GM23338 (cell line): Measurements from ENCODE around the gene SPPL2A.

ENCODE experiments used
- CREB1 ChIP-seq: fragments of 250-450 bp; sonication (Bioruptor Pico); IDR thresholded peaks from 2 replicates; pipeline ENCODE4 v1.5.0; 2020; ENCODE audit warnings: low read depth, mild to moderate bottlenecking, moderate library complexity
- CTCF ChIP-seq, 2 experiments: fragments of 200-600 bp in 1 of 2; sonication (generic) in 1 of 2; conservative IDR thresholded peaks; 2 replicates each; pipeline versions ENCODE4 v1.5.1 to v1.6.1; 2016 to 2017; ENCODE audit warnings: antibody characterized with exemption in 2 of 2, low read depth in 2 of 2, mild to moderate bottlenecking in 2 of 2, moderate library complexity in 1 of 2
- EZH2 ChIP-seq: fragments of 200-600 bp; sonication (generic); IDR thresholded peaks from one replicate; pipeline ENCODE4 v1.8.0; 2017; ENCODE audit warnings: antibody characterized with exemption, mild to moderate bottlenecking, low read depth; ENCODE audit not compliant: unreplicated experiment
- EZH2phosphoT487 ChIP-seq: fragments of 200-600 bp; sonication (generic); IDR thresholded peaks from one replicate; pipeline ENCODE4 v1.8.1; 2018; ENCODE audit warnings: antibody characterized with exemption; ENCODE audit not compliant: unreplicated experiment
- JUNB ChIP-seq: IDR thresholded peaks from one replicate; pipeline ENCODE4 v1.6.1; 2016; ENCODE audit warnings: antibody characterized with exemption; ENCODE audit not compliant: unreplicated experiment
- NANOG ChIP-seq: IDR thresholded peaks from 2 replicates; pipeline ENCODE4 v1.6.1; 2016; ENCODE audit warnings: antibody characterized with exemption, borderline replicate concordance
- POLR2AphosphoS5 ChIP-seq: IDR thresholded peaks from 2 replicates; pipeline ENCODE4 v1.6.1; 2016; ENCODE audit warnings: antibody characterized with exemption, low read depth
- STAT1 ChIP-seq: IDR thresholded peaks from one replicate; pipeline ENCODE4 v1.6.1; 2016; ENCODE audit warnings: antibody characterized with exemption; ENCODE audit not compliant: unreplicated experiment
- ZNF114 ChIP-seq: fragments of 250-450 bp; sonication (Bioruptor Pico); IDR thresholded peaks from 2 replicates; pipeline ENCODE4 v1.5.0; 2020; ENCODE audit warnings: mild to moderate bottlenecking, moderate library complexity
- ZNF331 ChIP-seq: fragments of 250-450 bp; sonication (Bioruptor Pico); IDR thresholded peaks from 2 replicates; pipeline ENCODE4 v1.5.0; 2020; ENCODE audit warnings: low read depth, mild to moderate bottlenecking, moderate library complexity
- TF ChIP-seq, protein P1 (sequence below): IDR thresholded peaks from 2 replicates; pipeline ENCODE4 v1.6.1; 2016; ENCODE audit warnings: antibody characterized with exemption
- TF ChIP-seq, protein P2 (sequence below): IDR thresholded peaks from one replicate; pipeline ENCODE4 v1.6.1; 2018; ENCODE audit warnings: antibody characterized with exemption; ENCODE audit not compliant: unreplicated experiment
- TF ChIP-seq, protein P3 (sequence below): fragments of 250-450 bp; sonication (Bioruptor Pico); IDR thresholded peaks from 2 replicates; pipeline ENCODE4 v1.5.0; 2020; ENCODE audit warnings: mild to moderate bottlenecking, moderate library complexity

GRCh38 chr15:50786438-50786837, 20.9 kb upstream of the SPPL2A start:
- TF ChIP-seq CTCF (conservative IDR thresholded peaks at IDR 0.05; ENCODE audit: low read depth in 2 of 2) (no peak), EZH2 (no peak), ZNF114 (CRISPR knock-in tag) (no peak), ZNF331 (CRISPR knock-in tag) (no peak), CREB1 (CRISPR knock-in tag) (no peak), EZH2phosphoT487 (no peak), POLR2AphosphoS5 (no peak), JUNB (no peak), NANOG (no peak), STAT1 (no peak)
- TF ChIP-seq, protein P1, sequence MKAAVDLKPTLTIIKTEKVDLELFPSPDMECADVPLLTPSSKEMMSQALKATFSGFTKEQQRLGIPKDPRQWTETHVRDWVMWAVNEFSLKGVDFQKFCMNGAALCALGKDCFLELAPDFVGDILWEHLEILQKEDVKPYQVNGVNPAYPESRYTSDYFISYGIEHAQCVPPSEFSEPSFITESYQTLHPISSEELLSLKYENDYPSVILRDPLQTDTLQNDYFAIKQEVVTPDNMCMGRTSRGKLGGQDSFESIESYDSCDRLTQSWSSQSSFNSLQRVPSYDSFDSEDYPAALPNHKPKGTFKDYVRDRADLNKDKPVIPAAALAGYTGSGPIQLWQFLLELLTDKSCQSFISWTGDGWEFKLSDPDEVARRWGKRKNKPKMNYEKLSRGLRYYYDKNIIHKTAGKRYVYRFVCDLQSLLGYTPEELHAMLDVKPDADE, result no peak
- TF ChIP-seq, protein P2, sequence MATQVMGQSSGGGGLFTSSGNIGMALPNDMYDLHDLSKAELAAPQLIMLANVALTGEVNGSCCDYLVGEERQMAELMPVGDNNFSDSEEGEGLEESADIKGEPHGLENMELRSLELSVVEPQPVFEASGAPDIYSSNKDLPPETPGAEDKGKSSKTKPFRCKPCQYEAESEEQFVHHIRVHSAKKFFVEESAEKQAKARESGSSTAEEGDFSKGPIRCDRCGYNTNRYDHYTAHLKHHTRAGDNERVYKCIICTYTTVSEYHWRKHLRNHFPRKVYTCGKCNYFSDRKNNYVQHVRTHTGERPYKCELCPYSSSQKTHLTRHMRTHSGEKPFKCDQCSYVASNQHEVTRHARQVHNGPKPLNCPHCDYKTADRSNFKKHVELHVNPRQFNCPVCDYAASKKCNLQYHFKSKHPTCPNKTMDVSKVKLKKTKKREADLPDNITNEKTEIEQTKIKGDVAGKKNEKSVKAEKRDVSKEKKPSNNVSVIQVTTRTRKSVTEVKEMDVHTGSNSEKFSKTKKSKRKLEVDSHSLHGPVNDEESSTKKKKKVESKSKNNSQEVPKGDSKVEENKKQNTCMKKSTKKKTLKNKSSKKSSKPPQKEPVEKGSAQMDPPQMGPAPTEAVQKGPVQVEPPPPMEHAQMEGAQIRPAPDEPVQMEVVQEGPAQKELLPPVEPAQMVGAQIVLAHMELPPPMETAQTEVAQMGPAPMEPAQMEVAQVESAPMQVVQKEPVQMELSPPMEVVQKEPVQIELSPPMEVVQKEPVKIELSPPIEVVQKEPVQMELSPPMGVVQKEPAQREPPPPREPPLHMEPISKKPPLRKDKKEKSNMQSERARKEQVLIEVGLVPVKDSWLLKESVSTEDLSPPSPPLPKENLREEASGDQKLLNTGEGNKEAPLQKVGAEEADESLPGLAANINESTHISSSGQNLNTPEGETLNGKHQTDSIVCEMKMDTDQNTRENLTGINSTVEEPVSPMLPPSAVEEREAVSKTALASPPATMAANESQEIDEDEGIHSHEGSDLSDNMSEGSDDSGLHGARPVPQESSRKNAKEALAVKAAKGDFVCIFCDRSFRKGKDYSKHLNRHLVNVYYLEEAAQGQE, result no peak
- TF ChIP-seq, protein P3, sequence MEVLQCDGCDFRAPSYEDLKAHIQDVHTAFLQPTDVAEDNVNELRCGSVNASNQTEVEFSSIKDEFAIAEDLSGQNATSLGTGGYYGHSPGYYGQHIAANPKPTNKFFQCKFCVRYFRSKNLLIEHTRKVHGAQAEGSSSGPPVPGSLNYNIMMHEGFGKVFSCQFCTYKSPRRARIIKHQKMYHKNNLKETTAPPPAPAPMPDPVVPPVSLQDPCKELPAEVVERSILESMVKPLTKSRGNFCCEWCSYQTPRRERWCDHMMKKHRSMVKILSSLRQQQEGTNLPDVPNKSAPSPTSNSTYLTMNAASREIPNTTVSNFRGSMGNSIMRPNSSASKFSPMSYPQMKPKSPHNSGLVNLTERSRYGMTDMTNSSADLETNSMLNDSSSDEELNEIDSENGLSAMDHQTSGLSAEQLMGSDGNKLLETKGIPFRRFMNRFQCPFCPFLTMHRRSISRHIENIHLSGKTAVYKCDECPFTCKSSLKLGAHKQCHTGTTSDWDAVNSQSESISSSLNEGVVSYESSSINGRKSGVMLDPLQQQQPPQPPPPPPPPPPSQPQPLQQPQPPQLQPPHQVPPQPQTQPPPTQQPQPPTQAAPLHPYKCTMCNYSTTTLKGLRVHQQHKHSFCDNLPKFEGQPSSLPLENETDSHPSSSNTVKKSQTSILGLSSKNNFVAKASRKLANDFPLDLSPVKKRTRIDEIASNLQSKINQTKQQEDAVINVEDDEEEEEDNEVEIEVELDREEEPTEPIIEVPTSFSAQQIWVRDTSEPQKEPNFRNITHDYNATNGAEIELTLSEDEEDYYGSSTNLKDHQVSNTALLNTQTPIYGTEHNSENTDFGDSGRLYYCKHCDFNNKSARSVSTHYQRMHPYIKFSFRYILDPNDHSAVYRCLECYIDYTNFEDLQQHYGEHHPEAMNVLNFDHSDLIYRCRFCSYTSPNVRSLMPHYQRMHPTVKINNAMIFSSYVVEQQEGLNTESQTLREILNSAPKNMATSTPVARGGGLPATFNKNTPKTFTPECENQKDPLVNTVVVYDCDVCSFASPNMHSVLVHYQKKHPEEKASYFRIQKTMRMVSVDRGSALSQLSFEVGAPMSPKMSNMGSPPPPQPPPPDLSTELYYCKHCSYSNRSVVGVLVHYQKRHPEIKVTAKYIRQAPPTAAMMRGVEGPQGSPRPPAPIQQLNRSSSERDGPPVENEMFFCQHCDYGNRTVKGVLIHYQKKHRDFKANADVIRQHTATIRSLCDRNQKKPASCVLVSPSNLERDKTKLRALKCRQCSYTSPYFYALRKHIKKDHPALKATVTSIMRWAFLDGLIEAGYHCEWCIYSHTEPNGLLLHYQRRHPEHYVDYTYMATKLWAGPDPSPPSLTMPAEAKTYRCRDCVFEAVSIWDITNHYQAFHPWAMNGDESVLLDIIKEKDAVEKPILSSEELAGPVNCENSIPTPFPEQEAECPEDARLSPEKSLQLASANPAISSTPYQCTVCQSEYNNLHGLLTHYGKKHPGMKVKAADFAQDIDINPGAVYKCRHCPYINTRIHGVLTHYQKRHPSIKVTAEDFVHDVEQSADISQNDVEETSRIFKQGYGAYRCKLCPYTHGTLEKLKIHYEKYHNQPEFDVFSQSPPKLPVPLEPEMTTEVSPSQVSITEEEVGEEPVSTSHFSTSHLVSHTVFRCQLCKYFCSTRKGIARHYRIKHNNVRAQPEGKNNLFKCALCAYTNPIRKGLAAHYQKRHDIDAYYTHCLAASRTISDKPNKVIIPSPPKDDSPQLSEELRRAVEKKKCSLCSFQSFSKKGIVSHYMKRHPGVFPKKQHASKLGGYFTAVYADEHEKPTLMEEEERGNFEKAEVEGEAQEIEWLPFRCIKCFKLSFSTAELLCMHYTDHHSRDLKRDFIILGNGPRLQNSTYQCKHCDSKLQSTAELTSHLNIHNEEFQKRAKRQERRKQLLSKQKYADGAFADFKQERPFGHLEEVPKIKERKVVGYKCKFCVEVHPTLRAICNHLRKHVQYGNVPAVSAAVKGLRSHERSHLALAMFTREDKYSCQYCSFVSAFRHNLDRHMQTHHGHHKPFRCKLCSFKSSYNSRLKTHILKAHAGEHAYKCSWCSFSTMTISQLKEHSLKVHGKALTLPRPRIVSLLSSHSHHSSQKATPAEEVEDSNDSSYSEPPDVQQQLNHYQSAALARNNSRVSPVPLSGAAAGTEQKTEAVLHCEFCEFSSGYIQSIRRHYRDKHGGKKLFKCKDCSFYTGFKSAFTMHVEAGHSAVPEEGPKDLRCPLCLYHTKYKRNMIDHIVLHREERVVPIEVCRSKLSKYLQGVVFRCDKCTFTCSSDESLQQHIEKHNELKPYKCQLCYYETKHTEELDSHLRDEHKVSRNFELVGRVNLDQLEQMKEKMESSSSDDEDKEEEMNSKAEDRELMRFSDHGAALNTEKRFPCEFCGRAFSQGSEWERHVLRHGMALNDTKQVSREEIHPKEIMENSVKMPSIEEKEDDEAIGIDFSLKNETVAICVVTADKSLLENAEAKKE (CRISPR knock-in tag), result no peak
